Hepatic stellate cell (primary cell): ENCODE measurements around the gene UCK2.

ENCODE experiments used
- DNase-seq: peaks from one replicate; pipeline ENCODE4 v3.0.0; 2011; ENCODE audit warnings: low spot score

The UCK2 gene

GRCh38 chr1:165879946-165880345, 52.5 kb downstream of the UCK2 start:
- DNase-seq, result no peak

- DNase-seq, result no peak
Observed at GRCh38 chr1:165880993-165881392, 53.6 kb downstream of the UCK2 start.

GRCh38 chr1:165882168-165882837, 54.9 kb downstream of the UCK2 start:
- DNase-seq, result no peak

GRCh38 chr1:165883056-165883455, 55.6 kb downstream of the UCK2 start:
- DNase-seq, result no peak

GRCh38 chr1:165884009-165884689, 56.7 kb downstream of the UCK2 start:
- no peak for DNase-seq

- no peak for DNase-seq
Observed at GRCh38 chr1:165884690-165885304, 57.4 kb downstream of the UCK2 start.

GRCh38 chr1:165885305-165885694, 57.9 kb downstream of the UCK2 start:
- no peak for DNase-seq

- DNase-seq, result no peak
Observed at GRCh38 chr1:165886193-165886592, 58.8 kb downstream of the UCK2 start.

- DNase-seq, result no peak
Observed at GRCh38 chr1:165886983-165887382, 59.6 kb downstream of the UCK2 start.

- DNase-seq, result no peak
Observed at GRCh38 chr1:165887877-165888551, 60.6 kb downstream of the UCK2 start.

- no peak for DNase-seq
Observed at GRCh38 chr1:165888552-165888920, 61.1 kb downstream of the UCK2 start.

GRCh38 chr1:165890684-165891083, 63.3 kb downstream of the UCK2 start:
- no peak for DNase-seq

- DNase-seq, result peak; percentile 65
Observed at GRCh38 chr1:165891111-165891860, 63.9 kb downstream of the UCK2 start.

- DNase-seq, result no peak
Observed at GRCh38 chr1:165892935-165893334, 65.5 kb downstream of the UCK2 start.

GRCh38 chr1:165893507-165893906, 66.1 kb downstream of the UCK2 start:
- DNase-seq, result no peak

GRCh38 chr1:165894591-165894990, 67.2 kb downstream of the UCK2 start:
- no peak for DNase-seq

- DNase-seq, result no peak
Observed at GRCh38 chr1:165895451-165895871, 68.0 kb downstream of the UCK2 start.

- DNase-seq, result peak; percentile 85
Observed at GRCh38 chr1:165896277-165896676, 68.9 kb downstream of the UCK2 start.

GRCh38 chr1:165897326-165898303, 70.2 kb downstream of the UCK2 start:
- DNase-seq, result no peak

- peak; percentile 94 for DNase-seq
Observed at GRCh38 chr1:165898837-165899236, 71.4 kb downstream of the UCK2 start.

GRCh38 chr1:165899461-165899941, 72.1 kb downstream of the UCK2 start:
- no peak for DNase-seq
